Left ventricle myocardium inferior (tissue), 1 donor: Measurements from ENCODE around the gene EGR1. TPM values are rescaled to one million over a fixed set of nuclear protein-coding genes. Genes with fewer than 3 reads are reported as not detected.

ENCODE experiments used
- DNase-seq: peaks from one replicate; pipeline ENCODE4 v3.0.0-alpha.2; 2020
- H3K27ac ChIP-seq: fragments of 200-600 bp; replicated peaks from 2 replicates; pipeline ENCODE4 v1.8.0; 2021
- H3K27me3 ChIP-seq: fragments of 200-600 bp; 2 replicates; pipeline ENCODE4 v1.8.0; 2021; ENCODE audit warnings: low read depth
- H3K36me3 ChIP-seq: fragments of 200-600 bp; 2 replicates; pipeline ENCODE4 v1.8.0; 2021
- H3K4me1 ChIP-seq: fragments of 200-600 bp; 2 replicates; pipeline ENCODE4 v1.8.0; 2021
- H3K4me3 ChIP-seq: fragments of 200-600 bp; 2 replicates; pipeline ENCODE4 v1.8.0; 2021; ENCODE audit warnings: mild to moderate bottlenecking, moderate library complexity
- H3K9me3 ChIP-seq: fragments of 200-600 bp; replicated peaks from 2 replicates; pipeline ENCODE4 v1.8.0; 2021
- CTCF ChIP-seq: fragments of 200-600 bp; IDR thresholded peaks from 2 replicates; pipeline ENCODE4 v1.8.0; 2021; ENCODE audit warnings: antibody characterized with exemption, mild to moderate bottlenecking, borderline replicate concordance
- intact Hi-C: fragments of 100-400 bp; cut with micrococcal nuclease; formaldehyde crosslinking; loops from one replicate; pipeline ENCODE4 v1.11.0; 2022
- long read RNA-seq: library from polyadenylated mRNA; unstranded; transcript quantifications from one replicate; pipeline ENCODE4 v2.0.0, GENCODE V29; 2021
- total RNA-seq: library from RNA; stranded (reverse); fragmentation: NEBNext Ultra II Directional; extraction: Animal tissue kit (Norgen Biotek cat#: 25700); gene quantifications from one replicate; pipeline ENCODE4 v1.2.1, GENCODE V29; 2021
- donor health status: DM: no; HTN: yes; CAD: no; lungs with severe emphysema.

EGR1 gene
- 7.8 TPM for total RNA-seq
- long read RNA-seq, partial matches to known transcripts = 2 of 4 reads
- long read RNA-seq, other reads (novel, unspliced or antisense) = 0 of 4 reads

DNA sequence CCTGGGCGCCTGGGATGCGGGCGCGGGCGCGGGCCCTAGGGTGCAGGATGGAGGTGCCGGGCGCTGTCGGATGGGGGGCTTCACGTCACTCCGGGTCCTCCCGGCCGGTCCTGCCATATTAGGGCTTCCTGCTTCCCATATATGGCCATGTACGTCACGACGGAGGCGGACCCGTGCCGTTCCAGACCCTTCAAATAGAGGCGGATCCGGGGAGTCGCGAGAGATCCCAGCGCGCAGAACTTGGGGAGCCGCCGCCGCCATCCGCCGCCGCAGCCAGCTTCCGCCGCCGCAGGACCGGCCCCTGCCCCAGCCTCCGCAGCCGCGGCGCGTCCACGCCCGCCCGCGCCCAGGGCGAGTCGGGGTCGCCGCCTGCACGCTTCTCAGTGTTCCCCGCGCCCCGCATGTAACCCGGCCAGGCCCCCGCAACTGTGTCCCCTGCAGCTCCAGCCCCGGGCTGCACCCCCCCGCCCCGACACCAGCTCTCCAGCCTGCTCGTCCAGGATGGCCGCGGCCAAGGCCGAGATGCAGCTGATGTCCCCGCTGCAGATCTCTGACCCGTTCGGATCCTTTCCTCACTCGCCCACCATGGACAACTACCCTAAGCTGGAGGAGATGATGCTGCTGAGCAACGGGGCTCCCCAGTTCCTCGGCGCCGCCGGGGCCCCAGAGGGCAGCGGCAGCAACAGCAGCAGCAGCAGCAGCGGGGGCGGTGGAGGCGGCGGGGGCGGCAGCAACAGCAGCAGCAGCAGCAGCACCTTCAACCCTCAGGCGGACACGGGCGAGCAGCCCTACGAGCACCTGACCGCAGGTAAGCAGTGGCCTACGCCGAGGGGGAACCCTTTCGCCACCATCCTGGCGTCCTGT is at the start of gene EGR1:
Gene EGR1, plus strand, starts transcription at position 219 of the 864 bp plus-strand sequence. Its CDS starts 283 bp downstream, at position 502.
- Histone ChIP-seq H3K4me3 (peak within 1 kb of the TSS; percentile 91), H3K4me1 (peaks cover 59% of the 10 kb centered on the region), H3K27me3 (no peaks in the 10 kb centered on the region), H3K9me3 (no peaks in the 10 kb centered on the region), H3K36me3 (no peaks in the 10 kb centered on the region), H3K27ac (peak within 1 kb of the TSS; percentile 99)
- intact Hi-C loops = no loop called here
- peak; percentile 94 for DNase-seq
- no peak for TF ChIP-seq CTCF

DNA sequence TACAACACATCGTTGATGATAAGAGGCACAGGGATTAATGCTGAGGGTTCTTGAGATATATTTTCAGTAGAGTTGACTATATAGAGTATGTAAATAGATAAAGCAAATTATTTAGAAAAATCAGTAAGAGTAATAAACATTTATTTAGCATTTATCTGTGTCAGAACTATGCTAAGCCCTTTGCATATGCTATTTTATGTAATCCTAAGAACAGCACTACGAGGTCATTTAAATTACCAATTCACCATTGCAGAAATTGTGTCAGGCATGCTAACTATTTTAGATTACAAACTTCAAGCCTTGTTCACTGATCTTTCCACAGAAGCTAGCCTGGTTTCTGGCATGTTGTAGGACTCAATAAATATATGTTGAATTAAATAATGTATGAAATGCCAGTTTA is 46.8 kb upstream of the EGR1 start:
- H3K36me3 ChIP-seq = peaks cover 97% of the 10 kb centered on the region
- H3K27me3 ChIP-seq = no peaks in the 10 kb centered on the region
- intact Hi-C loops = no loop called here

GRCh38 chr5:138425079-138425478 is 40.2 kb upstream of the EGR1 start:
- intact Hi-C loops = no loop called here
- Histone ChIP-seq H3K4me3 (no peak overlapping the region), H3K9me3 (no peaks in the 10 kb centered on the region), H3K27me3 (no peaks in the 10 kb centered on the region), H3K36me3 (peaks cover 98% of the 10 kb centered on the region), H3K4me1 (peaks cover 18% of the 10 kb centered on the region), H3K27ac (peak overlapping the region; percentile 75)
- TF ChIP-seq CTCF = no peak
- DNase-seq = no peak

More for the DNA sequence above, 46.8 kb upstream of the EGR1 start:
- DNase-seq = no peak
- no peaks in the 10 kb centered on the region for H3K4me1 ChIP-seq
- TF ChIP-seq CTCF = no peak
- H3K4me3 ChIP-seq = no peak overlapping the region
- no peaks in the 10 kb centered on the region for H3K9me3 ChIP-seq
- no peak overlapping the region for H3K27ac ChIP-seq

DNA sequence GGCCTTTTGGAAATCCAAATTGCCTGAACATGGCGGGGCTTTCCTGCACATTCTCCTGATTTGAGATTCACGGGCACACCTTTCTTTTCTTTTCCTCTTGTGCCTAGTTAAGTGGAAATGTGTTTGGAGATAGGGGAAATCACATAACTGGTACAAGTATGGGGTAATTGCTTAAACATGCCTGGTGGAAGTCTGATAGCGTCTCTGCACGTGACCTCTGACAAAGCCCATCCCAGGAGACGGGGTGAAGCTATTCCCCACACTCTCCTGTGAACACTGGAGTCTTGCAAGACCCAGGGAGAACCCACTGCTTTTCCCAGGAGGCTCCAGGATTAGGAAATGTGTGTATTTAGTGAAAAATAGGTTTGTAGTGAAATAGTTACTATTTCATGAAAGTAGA is 29.3 kb upstream of the EGR1 start:
- H3K27ac ChIP-seq = peak overlapping the region; percentile 63
- intact Hi-C loops = no loop called here

More for the DNA sequence above, 29.3 kb upstream of the EGR1 start:
- H3K36me3 ChIP-seq = peaks cover 57% of the 10 kb centered on the region
- DNase-seq = no peak
- H3K27me3 ChIP-seq = no peaks in the 10 kb centered on the region
- H3K4me3 ChIP-seq = no peak overlapping the region
- TF ChIP-seq CTCF = no peak
- H3K4me1 ChIP-seq = peaks cover 46% of the 10 kb centered on the region
- no peaks in the 10 kb centered on the region for H3K9me3 ChIP-seq
